ENCODE results near the gene RASA2. TPM values are rescaled to one million over a fixed set of nuclear protein-coding genes. Genes with fewer than 3 reads are reported as not detected.

RASA2 gene
- total and polyA plus RNA-seq, 2 of the 8 experiments (the other 6 are each of a cell fraction or from before 2014, with no cell fraction given), result 3.5 to 15.9 TPM

GRCh38 chr3:141610939-141611338 lies 124.1 kb downstream of the RASA2 start:
- CTCF ChIA-PET (ENCODE audit: partially characterized antibody), result interaction anchor here (0.6 to 2.1 kb wide), 9 partner anchors 9 to 234 kb away, joined by 3 to 9 read pairs (median 4); no protein-coding TSS in a partner anchor

More at GRCh38 chr3:141610939-141611338, 124.1 kb downstream of the RASA2 start:
- H3K18ac ChIP-seq (ENCODE audit: extremely low read depth, low read length), result no peak overlapping the region
- no peak overlapping the region for H3K23ac ChIP-seq (ENCODE audit: insufficient read length)
- DNase-seq (ENCODE audit: low read depth in 1 of 2, low spot score in 2 of 2) (no peak), FAIRE-seq (no peak)
- no peak for TF ChIP-seq CBX8 (IDR thresholded peaks at IDR 0.05; ENCODE audit: borderline replicate concordance, low read depth, low read length)
- no peak for TF ChIP-seq ASH2L (IDR thresholded peaks at IDR 0.05; ENCODE audit: low read length)
- TF ChIP-seq JUN (IDR thresholded peaks at IDR 0.05; ENCODE audit: low read depth, low read length), result no peak
- TF ChIP-seq SUZ12 (IDR thresholded peaks at IDR 0.05; ENCODE audit: low read length), result no peak
- TF ChIP-seq RXRA (IDR thresholded peaks at IDR 0.05; ENCODE audit: insufficient read depth, low read depth, low read length), result no peak
- TF ChIP-seq JUND (IDR thresholded peaks at IDR 0.05; ENCODE audit: low read length), result no peak
- H2BK20ac ChIP-seq (ENCODE audit: low read length), result no peak overlapping the region
- no peak overlapping the region for H2BK5ac ChIP-seq (ENCODE audit: low read depth, low read length)
- H4K8ac ChIP-seq (ENCODE audit: extremely low read depth, insufficient read depth, low read length), result no peak overlapping the region
- H3K4me1 ChIP-seq (replicated peaks in 1 of 4; ENCODE audit: control insufficient read depth in 3 of 4, insufficient read depth in 4 of 4, low read length in 3 of 4), result no peaks in the 10 kb centered on the region
- H2AK5ac ChIP-seq (ENCODE audit: low read depth, low read length), result no peak overlapping the region
- H2AFZ ChIP-seq (ENCODE audit: low read length), result no peak overlapping the region
- no peaks in the 10 kb centered on the region for H3K27me3 ChIP-seq (replicated peaks in 1 of 4; ENCODE audit: control insufficient read depth in 3 of 4, extremely low read depth in 1 of 4, insufficient read depth in 3 of 4, low read length in 3 of 4)
- no peaks in the 10 kb centered on the region; the same call in 1 of the 2 replicates for H3K23me2 ChIP-seq (ENCODE audit: low read depth, low read length)
- H3K56ac ChIP-seq (replicated peaks; ENCODE audit: insufficient read length, low read depth, low read length), result no peak overlapping the region
- POLR2A ChIA-PET (ENCODE audit: partially characterized antibody), result no interaction called here
- H3K79me2 ChIP-seq (ENCODE audit: control insufficient read depth in 1 of 2, insufficient read depth in 2 of 2, low read length in 2 of 2), result no peaks in the 10 kb centered on the region
- no peaks in the 10 kb centered on the region for H3K9me3 ChIP-seq (ENCODE audit: insufficient read depth in 2 of 2, low read depth in 1 of 2, low read length in 1 of 2)
- H3K4ac ChIP-seq (replicated peaks; ENCODE audit: insufficient read length, low read depth, low read length), result no peak overlapping the region
- H4K91ac ChIP-seq (replicated peaks; ENCODE audit: insufficient read length, low read length), result no peak overlapping the region
- no peak overlapping the region for H4K5ac ChIP-seq (ENCODE audit: insufficient read length, low read depth, low read length)
- peak overlapping the region in 1 of 2 experiments; percentile 32; a peak in 1 of 4 replicates for H3K4me2 ChIP-seq (ENCODE audit: insufficient read depth in 1 of 2, low read depth in 2 of 2, low read length in 2 of 2)
- peaks cover 2 to 25% (median 7%) of the 10 kb centered on the region in 4 experiments; a peak in 5 of 8 replicates for H3K36me3 ChIP-seq (ENCODE audit: control insufficient read depth in 2 of 4, insufficient read depth in 4 of 4, low read length in 3 of 4)
- no peaks in the 10 kb centered on the region for H4K20me1 ChIP-seq (replicated peaks in 1 of 2; ENCODE audit: control insufficient read depth in 1 of 2, insufficient read depth in 2 of 2, low read length in 2 of 2)
- H2BK15ac ChIP-seq (ENCODE audit: low read length), result no peak overlapping the region
- no peak overlapping the region; a peak in 1 of 8 replicates for H3K4me3 ChIP-seq (ENCODE audit: extremely low read depth in 1 of 4, insufficient read depth in 2 of 4, low read depth in 3 of 4, low read length in 4 of 4)
- H2BK120ac ChIP-seq (replicated peaks; ENCODE audit: low read depth, low read length), result no peak overlapping the region
- H3K27ac ChIP-seq (ENCODE audit: low read depth, low read length), result no peak overlapping the region
- H2BK12ac ChIP-seq (ENCODE audit: low read depth, low read length), result no peak overlapping the region
- 79% methylated on average over 1 of the region's 1 CpG; no CpG with 5 or more reads in 1 of the 2 experiments for WGBS, 2 experiments (ENCODE audit: extremely low coverage in 1 of 2, insufficient coverage in 1 of 2, insufficient read length in 1 of 2, insufficient replicate concordance in 2 of 2, low coverage in 1 of 2, low lambda C conversion rate in 2 of 2, missing lambda C conversion rate in 1 of 2)
- no peaks in the 10 kb centered on the region for H3K79me1 ChIP-seq (ENCODE audit: low read depth, low read length)
- H3K9ac ChIP-seq (replicated peaks in 1 of 4; ENCODE audit: extremely low read depth in 1 of 4, low read depth in 3 of 4, low read length in 3 of 4), result no peak overlapping the region
- no peak overlapping the region for H3K14ac ChIP-seq (ENCODE audit: insufficient read length)

Measured in H1 (cell line).